ENCODE data around the gene POLR3C.

DNA sequence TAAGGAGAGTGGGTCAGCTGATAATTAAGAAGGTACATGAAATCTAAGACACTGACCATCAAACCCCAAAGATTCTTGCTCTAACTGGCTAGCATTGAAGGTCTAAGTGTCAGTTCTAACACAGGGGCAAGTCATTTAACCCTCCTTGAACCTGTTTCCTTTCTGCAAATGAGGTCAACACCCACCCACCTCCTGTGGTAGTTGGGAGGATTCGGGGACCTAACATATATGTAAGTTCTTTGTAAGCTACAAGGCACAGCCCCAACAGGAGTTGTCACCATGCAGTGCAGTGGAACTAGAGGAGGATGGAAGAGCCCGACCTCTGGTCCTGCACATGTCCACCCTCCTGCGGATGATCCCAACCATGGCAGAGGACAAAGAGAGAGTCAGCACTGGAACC lies 23.8 kb downstream of the POLR3C start:
- TF ChIP-seq, protein P1, sequence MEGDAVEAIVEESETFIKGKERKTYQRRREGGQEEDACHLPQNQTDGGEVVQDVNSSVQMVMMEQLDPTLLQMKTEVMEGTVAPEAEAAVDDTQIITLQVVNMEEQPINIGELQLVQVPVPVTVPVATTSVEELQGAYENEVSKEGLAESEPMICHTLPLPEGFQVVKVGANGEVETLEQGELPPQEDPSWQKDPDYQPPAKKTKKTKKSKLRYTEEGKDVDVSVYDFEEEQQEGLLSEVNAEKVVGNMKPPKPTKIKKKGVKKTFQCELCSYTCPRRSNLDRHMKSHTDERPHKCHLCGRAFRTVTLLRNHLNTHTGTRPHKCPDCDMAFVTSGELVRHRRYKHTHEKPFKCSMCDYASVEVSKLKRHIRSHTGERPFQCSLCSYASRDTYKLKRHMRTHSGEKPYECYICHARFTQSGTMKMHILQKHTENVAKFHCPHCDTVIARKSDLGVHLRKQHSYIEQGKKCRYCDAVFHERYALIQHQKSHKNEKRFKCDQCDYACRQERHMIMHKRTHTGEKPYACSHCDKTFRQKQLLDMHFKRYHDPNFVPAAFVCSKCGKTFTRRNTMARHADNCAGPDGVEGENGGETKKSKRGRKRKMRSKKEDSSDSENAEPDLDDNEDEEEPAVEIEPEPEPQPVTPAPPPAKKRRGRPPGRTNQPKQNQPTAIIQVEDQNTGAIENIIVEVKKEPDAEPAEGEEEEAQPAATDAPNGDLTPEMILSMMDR (IDR thresholded peaks at IDR 0.05): no peak
- TF ChIP-seq ZFX (IDR thresholded peaks at IDR 0.05; ENCODE audit: borderline replicate concordance): no peak
